CD4-positive, alpha-beta memory T cell (primary cell): Measurements from ENCODE around the gene SERPINA6. TPM values are rescaled to one million over a fixed set of nuclear protein-coding genes. Genes with fewer than 3 reads are reported as not detected.

ENCODE experiments used
- CTCF ChIA-PET: fragments of 350-600 bp; sonication (Branson Sonifier 250); formaldehyde crosslinking; loops from one replicate; lab custom pipeline; 2021; ENCODE audit warnings: inconsistent platforms; ENCODE audit not compliant: partially characterized antibody; lab: Charles Lee
- POLR2A ChIA-PET: fragments of 350-600 bp; sonication (Branson Sonifier 250); formaldehyde crosslinking; loops from one replicate; lab custom pipeline; 2021; ENCODE audit not compliant: partially characterized antibody; lab: Charles Lee
- DNase-seq, 5 donors: peaks; one replicate each; pipeline versions ENCODE4 v3.0.0 to v3.0.0-alpha.2; 2020 to 2022; ENCODE audit warnings: mixed read lengths in 1 of 5
- H3K27ac ChIP-seq: one replicate; pipeline ENCODE4 v1.7.0; 2013; ENCODE audit warnings: low read depth, low read length
- H3K27me3 ChIP-seq: 2 replicates; pipeline ENCODE4 v1.7.0; 2013; ENCODE audit warnings: mild to moderate bottlenecking, low read length, moderate library complexity; ENCODE audit not compliant: insufficient read depth
- H3K36me3 ChIP-seq: 2 replicates; pipeline ENCODE4 v1.7.0; 2013; ENCODE audit warnings: mild to moderate bottlenecking, low read length, moderate library complexity; ENCODE audit not compliant: insufficient read depth
- H3K4me1 ChIP-seq: 2 replicates; pipeline ENCODE4 v1.7.0; 2013; ENCODE audit warnings: mild to moderate bottlenecking, low read length, moderate library complexity; ENCODE audit not compliant: insufficient read depth
- H3K4me3 ChIP-seq, 2 donors: one replicate each; pipeline ENCODE4 v1.7.0; 2013; ENCODE audit warnings: low read length in 2 of 2, mild to moderate bottlenecking in 1 of 2
- H3K9me3 ChIP-seq, 2 donors: one replicate each; pipeline ENCODE4 v1.7.0; 2013; ENCODE audit warnings: low read length in 2 of 2, control low read depth in 1 of 2; ENCODE audit not compliant: control insufficient read depth in 1 of 2
- H3K27ac Mint-ChIP-seq, 7 donors: one replicate each; pipeline ENCODE4 v1.8.0; 2020 to 2021; ENCODE audit warnings: mixed read lengths in 7 of 7, mild to moderate bottlenecking in 6 of 7, inconsistent platforms in 3 of 7, moderate library complexity in 3 of 7
- H3K27me3 Mint-ChIP-seq, 2 donors: one replicate each; pipeline ENCODE4 v1.8.0; 2020 to 2021; ENCODE audit warnings: mixed read lengths in 2 of 2
- H3K36me3 Mint-ChIP-seq, 2 donors: one replicate each; pipeline ENCODE4 v1.8.0; 2020 to 2021; ENCODE audit warnings: mixed read lengths in 2 of 2, inconsistent platforms in 1 of 2, mild to moderate bottlenecking in 1 of 2
- H3K4me1 Mint-ChIP-seq, 4 donors: one replicate each; pipeline ENCODE4 v1.8.0; 2020 to 2021; ENCODE audit warnings: mixed read lengths in 4 of 4, mild to moderate bottlenecking in 1 of 4
- H3K4me3 Mint-ChIP-seq, 8 donors: one replicate each; pipeline ENCODE4 v1.8.0; 2020 to 2021; ENCODE audit warnings: mixed read lengths in 8 of 8, mild to moderate bottlenecking in 7 of 8, moderate library complexity in 6 of 8, inconsistent platforms in 3 of 8
- H3K9me3 Mint-ChIP-seq, 8 donors: one replicate each; pipeline ENCODE4 v1.8.0; 2020 to 2021; ENCODE audit warnings: mixed read lengths in 8 of 8, mild to moderate bottlenecking in 5 of 8, inconsistent platforms in 3 of 8, moderate library complexity in 1 of 8
- intact Hi-C: fragments of 100-400 bp; cut with micrococcal nuclease; formaldehyde crosslinking; loops from one replicate; pipeline ENCODE4 v1.15.1; 2023
- polyA plus RNA-seq, 2 donors: library from polyadenylated mRNA; unstranded; fragments of 300-500 nt; fragmentation: Illumina TruSeq; gene quantifications; one replicate each; pipeline ENCODE4 v1.2.3, GENCODE V29; 2021
- total RNA-seq, 2 experiments: library from RNA; stranded (reverse); gene quantifications; one replicate each; pipeline ENCODE4 v1.2.3, GENCODE V29; 2021

Gene SERPINA6
- total and polyA plus RNA-seq, 4 experiments from 2014 or later = not detected

GRCh38 chr14:94367347-94368242, 44.5 kb upstream of the SERPINA6 start:
- POLR2A ChIA-PET = no interaction called here
- Histone ChIP-seq H3K36me3 (no peaks in the 10 kb centered on the region), H3K27me3 (no peaks in the 10 kb centered on the region), H3K9me3 (no peaks in the 10 kb centered on the region), H3K27ac (no peak overlapping the region), H3K4me3 (no peak overlapping the region), H3K4me1 (no peaks in the 10 kb centered on the region)
- Mint-ChIP-seq H3K36me3 (no peaks in the 10 kb centered on the region), H3K4me3 (no peak overlapping the region), H3K4me1 (peaks cover 0 to 2% (median 0%) of the 10 kb centered on the region in 4 donors), H3K27ac (no peak overlapping the region), H3K27me3 (peaks cover 4 to 6% of the 10 kb centered on the region in 2 donors), H3K9me3 (no peaks in the 10 kb centered on the region)
- no peak for DNase-seq
- CTCF ChIA-PET = no interaction called here
- intact Hi-C loops = no loop called here

GRCh38 chr14:94366146-94366915, 43.2 kb upstream of the SERPINA6 start, which contains the start of gene SERPINA2:
TSS of gene SERPINA2 (minus strand) at chr14:94366698.
- ChIA-PET CTCF (no interaction called here), POLR2A (no interaction called here)
- no peak for DNase-seq

GRCh38 chr14:94365624-94366023, 42.5 kb upstream of the SERPINA6 start:
- H3K4me1 ChIP-seq = no peaks in the 10 kb centered on the region
- no peaks in the 10 kb centered on the region for H3K27me3 ChIP-seq
- H3K36me3 ChIP-seq = no peaks in the 10 kb centered on the region
- no peaks in the 10 kb centered on the region for H3K9me3 ChIP-seq
- no peak overlapping the region for H3K4me3 Mint-ChIP-seq
- intact Hi-C loops = no loop called here
- H3K27me3 Mint-ChIP-seq = peaks cover 4 to 11% of the 10 kb centered on the region in 2 donors
- peaks cover 0 to 2% (median 0%) of the 10 kb centered on the region in 4 donors for H3K4me1 Mint-ChIP-seq
- no peaks in the 10 kb centered on the region for H3K36me3 Mint-ChIP-seq
- ChIA-PET POLR2A (no interaction called here), CTCF (no interaction called here)
- DNase-seq = no peak
- no peak overlapping the region for H3K4me3 ChIP-seq
- H3K27ac Mint-ChIP-seq = no peak overlapping the region
- H3K27ac ChIP-seq = no peak overlapping the region
- H3K9me3 Mint-ChIP-seq = no peaks in the 10 kb centered on the region

More at GRCh38 chr14:94366146-94366915, 43.2 kb upstream of the SERPINA6 start, which contains the start of gene SERPINA2:
- Mint-ChIP-seq H3K27ac (no peak within 1 kb of the TSS), H3K9me3 (no peaks in the 10 kb centered on the region), H3K27me3 (peaks cover 4 to 8% of the 10 kb centered on the region in 2 donors), H3K4me1 (peaks cover 0 to 2% (median 0%) of the 10 kb centered on the region in 4 donors), H3K4me3 (no peak within 1 kb of the TSS), H3K36me3 (no peaks in the 10 kb centered on the region)
- intact Hi-C loops = no loop called here
- H3K4me3 ChIP-seq = no peak within 1 kb of the TSS
- H3K36me3 ChIP-seq = no peaks in the 10 kb centered on the region
- H3K4me1 ChIP-seq = no peaks in the 10 kb centered on the region
- H3K27ac ChIP-seq = no peak within 1 kb of the TSS
- H3K27me3 ChIP-seq = no peaks in the 10 kb centered on the region
- H3K9me3 ChIP-seq = no peaks in the 10 kb centered on the region

GRCh38 chr14:94364964-94365363, 41.8 kb upstream of the SERPINA6 start:
- no peak overlapping the region for H3K4me3 Mint-ChIP-seq
- CTCF ChIA-PET = no interaction called here
- intact Hi-C loops = no loop called here
- Histone ChIP-seq H3K27me3 (no peaks in the 10 kb centered on the region), H3K4me3 (no peak overlapping the region), H3K4me1 (no peaks in the 10 kb centered on the region), H3K27ac (no peak overlapping the region), H3K9me3 (no peaks in the 10 kb centered on the region), H3K36me3 (no peaks in the 10 kb centered on the region)
- peaks cover 7 to 12% of the 10 kb centered on the region in 2 donors for H3K27me3 Mint-ChIP-seq
- H3K27ac Mint-ChIP-seq = no peak overlapping the region
- DNase-seq = no peak
- POLR2A ChIA-PET = no interaction called here
- H3K9me3 Mint-ChIP-seq = peaks cover 0 to 2% (median 0%) of the 10 kb centered on the region in 8 donors
- H3K36me3 Mint-ChIP-seq = no peaks in the 10 kb centered on the region
- peaks cover 0 to 2% (median 0%) of the 10 kb centered on the region in 4 donors for H3K4me1 Mint-ChIP-seq

GRCh38 chr14:94364037-94364436, 40.9 kb upstream of the SERPINA6 start:
- peaks cover 0 to 2% (median 0%) of the 10 kb centered on the region in 8 donors for H3K9me3 Mint-ChIP-seq
- no peak for DNase-seq
- peaks cover 0 to 2% (median 0%) of the 10 kb centered on the region in 4 donors for H3K4me1 Mint-ChIP-seq
- H3K27me3 ChIP-seq = no peaks in the 10 kb centered on the region
- no peaks in the 10 kb centered on the region for H3K4me1 ChIP-seq
- H3K27ac Mint-ChIP-seq = no peak overlapping the region
- no peaks in the 10 kb centered on the region for H3K9me3 ChIP-seq
- CTCF ChIA-PET = no interaction called here
- POLR2A ChIA-PET = no interaction called here
- no peaks in the 10 kb centered on the region for H3K36me3 Mint-ChIP-seq
- no peak overlapping the region for H3K4me3 ChIP-seq
- no peaks in the 10 kb centered on the region for H3K36me3 ChIP-seq
- no peak overlapping the region for H3K4me3 Mint-ChIP-seq
- peaks cover 7 to 12% of the 10 kb centered on the region in 2 donors for H3K27me3 Mint-ChIP-seq
- no peak overlapping the region for H3K27ac ChIP-seq
- intact Hi-C loops = no loop called here

GRCh38 chr14:94363151-94363624, 40.1 kb upstream of the SERPINA6 start:
- H3K27ac Mint-ChIP-seq = no peak overlapping the region
- H3K4me1 Mint-ChIP-seq = peaks cover 0 to 2% (median 0%) of the 10 kb centered on the region in 4 donors
- intact Hi-C loops = no loop called here
- peaks cover 8 to 12% of the 10 kb centered on the region in 2 donors for H3K27me3 Mint-ChIP-seq
- H3K9me3 Mint-ChIP-seq = peaks cover 0 to 2% (median 0%) of the 10 kb centered on the region in 8 donors
- Histone ChIP-seq H3K27ac (no peak overlapping the region), H3K4me3 (no peak overlapping the region), H3K27me3 (no peaks in the 10 kb centered on the region), H3K9me3 (no peaks in the 10 kb centered on the region), H3K36me3 (no peaks in the 10 kb centered on the region), H3K4me1 (no peaks in the 10 kb centered on the region)
- no peak for DNase-seq
- H3K36me3 Mint-ChIP-seq = no peaks in the 10 kb centered on the region
- ChIA-PET CTCF (no interaction called here), POLR2A (no interaction called here)
- H3K4me3 Mint-ChIP-seq = no peak overlapping the region

- H3K9me3 ChIP-seq = no peaks in the 10 kb centered on the region
- no peaks in the 10 kb centered on the region for H3K36me3 ChIP-seq
- peaks cover 0 to 2% (median 0%) of the 10 kb centered on the region in 8 donors for H3K9me3 Mint-ChIP-seq
- no peak overlapping the region for H3K27ac Mint-ChIP-seq
- no peaks in the 10 kb centered on the region for H3K36me3 Mint-ChIP-seq
- no peaks in the 10 kb centered on the region for H3K4me1 ChIP-seq
- DNase-seq = no peak
- CTCF ChIA-PET = no interaction called here
- no peak overlapping the region for H3K4me3 ChIP-seq
- peaks cover 8 to 12% of the 10 kb centered on the region in 2 donors for H3K27me3 Mint-ChIP-seq
- POLR2A ChIA-PET = no interaction called here
- peaks cover 0 to 2% (median 0%) of the 10 kb centered on the region in 4 donors for H3K4me1 Mint-ChIP-seq
- H3K4me3 Mint-ChIP-seq = no peak overlapping the region
- intact Hi-C loops = no loop called here
- no peak overlapping the region for H3K27ac ChIP-seq
- no peaks in the 10 kb centered on the region for H3K27me3 ChIP-seq
Observed at GRCh38 chr14:94362614-94363133, 39.5 kb upstream of the SERPINA6 start.
